ENCODE measurements around the gene SPTLC3. TPM values are rescaled to one million over a fixed set of nuclear protein-coding genes. Genes with fewer than 3 reads are reported as not detected.

Gene SPTLC3
- total RNA-seq, 1 donor from 2014 or later = 27.0 TPM

DNA sequence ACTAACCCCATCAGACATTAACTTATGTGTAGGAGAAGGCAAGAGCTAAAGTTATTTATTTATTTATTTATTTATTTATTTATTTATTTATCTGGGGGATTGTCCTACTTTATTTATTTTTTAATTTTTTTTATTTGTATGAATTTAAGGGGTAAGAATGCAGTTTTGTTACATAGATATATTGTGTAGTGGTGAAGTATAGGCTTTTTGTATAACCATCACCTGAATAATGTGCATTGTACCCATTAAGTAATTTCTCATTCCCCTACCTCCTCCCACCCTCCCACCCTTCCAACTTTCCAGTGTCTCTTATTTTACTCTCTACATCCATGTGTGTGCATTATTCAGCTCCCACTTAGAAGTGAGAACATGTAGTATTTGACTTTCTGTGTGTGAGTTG lies 51.6 kb downstream of the SPTLC3 start:
- no peaks in the 10 kb centered on the region for H3K4me1 Mint-ChIP-seq
- DNase-seq (ENCODE audit: low spot score in 2 of 2, unreplicated experiment in 2 of 2) = no peak
- no peak overlapping the region for H3K27ac Mint-ChIP-seq
- H3K36me3 Mint-ChIP-seq = peaks cover 2% of the 10 kb centered on the region
- H3K4me3 Mint-ChIP-seq = no peak overlapping the region
- H3K27me3 Mint-ChIP-seq (ENCODE audit: low read depth) = no peaks in the 10 kb centered on the region
- TF ChIP-seq, protein P1, sequence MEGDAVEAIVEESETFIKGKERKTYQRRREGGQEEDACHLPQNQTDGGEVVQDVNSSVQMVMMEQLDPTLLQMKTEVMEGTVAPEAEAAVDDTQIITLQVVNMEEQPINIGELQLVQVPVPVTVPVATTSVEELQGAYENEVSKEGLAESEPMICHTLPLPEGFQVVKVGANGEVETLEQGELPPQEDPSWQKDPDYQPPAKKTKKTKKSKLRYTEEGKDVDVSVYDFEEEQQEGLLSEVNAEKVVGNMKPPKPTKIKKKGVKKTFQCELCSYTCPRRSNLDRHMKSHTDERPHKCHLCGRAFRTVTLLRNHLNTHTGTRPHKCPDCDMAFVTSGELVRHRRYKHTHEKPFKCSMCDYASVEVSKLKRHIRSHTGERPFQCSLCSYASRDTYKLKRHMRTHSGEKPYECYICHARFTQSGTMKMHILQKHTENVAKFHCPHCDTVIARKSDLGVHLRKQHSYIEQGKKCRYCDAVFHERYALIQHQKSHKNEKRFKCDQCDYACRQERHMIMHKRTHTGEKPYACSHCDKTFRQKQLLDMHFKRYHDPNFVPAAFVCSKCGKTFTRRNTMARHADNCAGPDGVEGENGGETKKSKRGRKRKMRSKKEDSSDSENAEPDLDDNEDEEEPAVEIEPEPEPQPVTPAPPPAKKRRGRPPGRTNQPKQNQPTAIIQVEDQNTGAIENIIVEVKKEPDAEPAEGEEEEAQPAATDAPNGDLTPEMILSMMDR (IDR thresholded peaks at IDR 0.05; ENCODE audit: unreplicated experiment) = no peak
- H3K9me3 Mint-ChIP-seq = no peaks in the 10 kb centered on the region

DNA sequence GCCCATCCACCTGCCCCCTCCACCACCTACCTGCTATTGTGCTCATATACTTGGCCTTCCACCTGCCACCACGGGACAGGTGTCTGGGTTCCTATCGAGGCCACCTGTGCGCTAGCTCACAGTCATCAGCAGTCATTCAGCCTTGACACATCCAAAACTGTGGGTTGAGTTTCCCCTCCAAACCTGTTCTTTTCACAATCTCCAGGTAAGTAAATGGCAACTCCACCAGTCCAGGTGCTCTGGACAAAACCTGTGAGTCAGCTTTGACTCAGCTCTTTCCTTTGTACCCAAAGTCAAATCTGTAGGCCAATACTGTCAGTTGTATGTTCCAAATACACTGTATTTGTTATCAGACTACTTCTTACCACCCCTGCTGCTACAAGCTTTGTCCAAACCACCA lies 52.6 kb downstream of the SPTLC3 start:
- no peak for DNase-seq (ENCODE audit: low spot score in 2 of 2, unreplicated experiment in 2 of 2)
- peaks cover 7% of the 10 kb centered on the region for H3K36me3 Mint-ChIP-seq
- no peak overlapping the region for H3K4me3 Mint-ChIP-seq
- TF ChIP-seq, protein P1 (IDR thresholded peaks at IDR 0.05; ENCODE audit: unreplicated experiment) = no peak
- no peak overlapping the region for H3K27ac Mint-ChIP-seq
- H3K27me3 Mint-ChIP-seq (ENCODE audit: low read depth) = no peaks in the 10 kb centered on the region
- H3K9me3 Mint-ChIP-seq = peaks cover 6% of the 10 kb centered on the region
- no peaks in the 10 kb centered on the region for H3K4me1 Mint-ChIP-seq

DNA sequence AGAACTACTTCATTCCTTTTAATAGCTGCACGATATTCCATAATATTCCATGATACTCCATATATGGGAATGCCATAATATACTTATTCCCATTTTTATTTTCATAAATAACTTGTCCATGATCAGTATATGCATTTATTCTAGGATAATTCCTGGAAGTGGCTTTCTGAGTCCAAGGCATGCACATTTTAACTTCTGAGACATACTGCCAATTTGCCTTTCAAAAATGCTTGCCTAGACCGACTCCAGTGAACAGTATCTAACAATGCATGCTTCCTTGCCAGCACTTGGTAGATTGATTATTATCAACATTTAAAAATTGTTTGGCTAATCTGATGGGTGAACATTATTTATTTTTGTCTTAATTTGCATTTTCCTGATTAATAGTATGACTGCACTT lies 54.0 kb downstream of the SPTLC3 start:
- H3K36me3 Mint-ChIP-seq = peaks cover 11% of the 10 kb centered on the region
- no peaks in the 10 kb centered on the region for H3K27me3 Mint-ChIP-seq (ENCODE audit: low read depth)
- no peaks in the 10 kb centered on the region for H3K4me1 Mint-ChIP-seq
- TF ChIP-seq, protein P1 (IDR thresholded peaks at IDR 0.05; ENCODE audit: unreplicated experiment) = no peak
- peaks cover 10% of the 10 kb centered on the region for H3K9me3 Mint-ChIP-seq
- no peak overlapping the region for H3K27ac Mint-ChIP-seq
- no peak for DNase-seq (ENCODE audit: low spot score in 2 of 2, unreplicated experiment in 2 of 2)
- H3K4me3 Mint-ChIP-seq = no peak overlapping the region

GRCh38 chr20:13068336-13068735 lies 59.6 kb downstream of the SPTLC3 start:
- Mint-ChIP-seq H3K4me1 (no peaks in the 10 kb centered on the region), H3K27me3 (ENCODE audit: low read depth) (no peaks in the 10 kb centered on the region), H3K27ac (no peak overlapping the region), H3K9me3 (peaks cover 13% of the 10 kb centered on the region), H3K36me3 (peaks cover 27% of the 10 kb centered on the region), H3K4me3 (no peak overlapping the region)
- DNase-seq (ENCODE audit: low spot score in 2 of 2, unreplicated experiment in 2 of 2) = no peak
- TF ChIP-seq, protein P1 (IDR thresholded peaks at IDR 0.05; ENCODE audit: unreplicated experiment) = no peak

GRCh38 chr20:13081877-13082276 lies 73.1 kb downstream of the SPTLC3 start:
- peaks cover 19% of the 10 kb centered on the region for H3K36me3 Mint-ChIP-seq
- no peaks in the 10 kb centered on the region for H3K27me3 Mint-ChIP-seq (ENCODE audit: low read depth)
- H3K27ac Mint-ChIP-seq = no peak overlapping the region
- no peaks in the 10 kb centered on the region for H3K9me3 Mint-ChIP-seq
- TF ChIP-seq, protein P1 (IDR thresholded peaks at IDR 0.05; ENCODE audit: unreplicated experiment) = no peak
- no peak overlapping the region for H3K4me3 Mint-ChIP-seq
- no peaks in the 10 kb centered on the region for H3K4me1 Mint-ChIP-seq
- DNase-seq (ENCODE audit: low spot score in 2 of 2, unreplicated experiment in 2 of 2) = no peak

GRCh38 chr20:13082378-13082777 lies 73.6 kb downstream of the SPTLC3 start:
- Mint-ChIP-seq H3K27me3 (ENCODE audit: low read depth) (no peaks in the 10 kb centered on the region), H3K9me3 (no peaks in the 10 kb centered on the region), H3K4me3 (no peak overlapping the region), H3K4me1 (no peaks in the 10 kb centered on the region), H3K27ac (no peak overlapping the region), H3K36me3 (peaks cover 20% of the 10 kb centered on the region)
- DNase-seq (ENCODE audit: low spot score in 2 of 2, unreplicated experiment in 2 of 2) = no peak
- TF ChIP-seq, protein P1 (IDR thresholded peaks at IDR 0.05; ENCODE audit: unreplicated experiment) = no peak
